Left ventricle myocardium inferior (tissue), 1 donor: ENCODE results near the gene ARAP1. TPM values are rescaled to one million over a fixed set of nuclear protein-coding genes. Genes with fewer than 3 reads are reported as not detected.
A peak's percentile ranks its signal among the peaks of the same experiment; 100 is the strongest.

Source experiments
- DNase-seq: peaks from one replicate; pipeline ENCODE4 v3.0.0-alpha.2; 2020
- H3K27ac ChIP-seq: fragments of 200-600 bp; replicated peaks from 2 replicates; pipeline ENCODE4 v1.8.0; 2021
- H3K27me3 ChIP-seq: fragments of 200-600 bp; 2 replicates; pipeline ENCODE4 v1.8.0; 2021; ENCODE audit warnings: low read depth
- H3K36me3 ChIP-seq: fragments of 200-600 bp; 2 replicates; pipeline ENCODE4 v1.8.0; 2021
- H3K4me1 ChIP-seq: fragments of 200-600 bp; 2 replicates; pipeline ENCODE4 v1.8.0; 2021
- H3K4me3 ChIP-seq: fragments of 200-600 bp; 2 replicates; pipeline ENCODE4 v1.8.0; 2021; ENCODE audit warnings: mild to moderate bottlenecking, moderate library complexity
- H3K9me3 ChIP-seq: fragments of 200-600 bp; replicated peaks from 2 replicates; pipeline ENCODE4 v1.8.0; 2021
- CTCF ChIP-seq: fragments of 200-600 bp; IDR thresholded peaks from 2 replicates; pipeline ENCODE4 v1.8.0; 2021; ENCODE audit warnings: antibody characterized with exemption, mild to moderate bottlenecking, borderline replicate concordance
- intact Hi-C: fragments of 100-400 bp; cut with micrococcal nuclease; formaldehyde crosslinking; loops from one replicate; pipeline ENCODE4 v1.11.0; 2022
- total RNA-seq: library from RNA; stranded (reverse); fragmentation: NEBNext Ultra II Directional; extraction: Animal tissue kit (Norgen Biotek cat#: 25700); gene quantifications from one replicate; pipeline ENCODE4 v1.2.1, GENCODE V29; 2021
- donor health status: DM: no; HTN: yes; CAD: no; lungs with severe emphysema.

Gene ARAP1
- total RNA-seq, 1 donor from 2014 or later = 51.9 TPM

DNA sequence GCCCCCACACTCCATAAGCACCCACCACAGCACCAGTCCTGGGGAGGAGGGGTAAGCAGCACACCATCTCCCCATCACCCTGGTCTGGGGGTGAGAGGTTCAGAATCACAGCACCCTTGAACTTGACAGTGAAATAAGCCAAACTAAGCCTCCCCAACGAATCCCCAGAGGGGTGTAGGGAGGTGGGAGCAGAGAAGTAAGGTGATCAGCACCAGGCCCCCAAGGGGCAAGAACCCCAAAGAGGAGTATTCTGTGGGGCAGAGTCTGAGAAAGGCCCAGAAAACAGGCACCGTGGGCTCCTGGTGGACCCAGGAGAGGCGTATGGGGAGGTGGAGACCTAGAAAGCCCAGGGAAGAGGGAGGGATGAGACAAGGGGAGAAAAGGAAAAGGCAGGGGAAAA is 30.9 kb downstream of the ARAP1 start:
- Histone ChIP-seq H3K4me1 (peaks cover 80% of the 10 kb centered on the region), H3K4me3 (peak overlapping the region; percentile 73), H3K27me3 (no peaks in the 10 kb centered on the region), H3K9me3 (no peaks in the 10 kb centered on the region), H3K36me3 (no peaks in the 10 kb centered on the region), H3K27ac (peak overlapping the region; percentile 93)
- intact Hi-C loops = loop anchor here (10.0 kb wide), 1 partner anchor 464 kb away; no protein-coding TSS in a partner anchor
- no peak for TF ChIP-seq CTCF
- DNase-seq = no peak

DNA sequence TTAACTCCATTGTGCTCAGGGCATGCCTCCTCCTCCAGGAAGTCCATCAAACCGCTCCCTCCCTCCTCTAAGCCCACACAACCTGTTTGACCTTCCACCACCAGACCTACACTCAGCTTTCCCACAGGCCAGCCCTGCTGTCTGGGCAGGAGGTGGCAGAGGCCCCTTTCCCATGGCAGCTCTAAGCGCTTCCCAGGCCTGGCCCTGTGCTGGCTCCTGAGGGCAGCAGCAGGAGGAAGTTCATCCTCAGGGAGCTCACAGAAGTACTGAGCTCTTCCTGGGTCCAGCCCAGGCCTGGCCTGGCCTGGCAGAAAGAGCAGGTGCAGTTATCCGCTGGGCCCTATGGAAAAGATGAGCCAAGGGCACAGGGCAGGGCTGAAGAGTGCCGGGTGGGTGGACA is 31.4 kb downstream of the ARAP1 start:
- H3K4me1 ChIP-seq = peaks cover 85% of the 10 kb centered on the region

GRCh38 chr11:72720047-72720446 is 32.2 kb downstream of the ARAP1 start:
- H3K4me3 ChIP-seq = peak overlapping the region; percentile 73
- H3K27me3 ChIP-seq = no peaks in the 10 kb centered on the region
- DNase-seq = peak; percentile 38
- no peak for TF ChIP-seq CTCF
- H3K4me1 ChIP-seq = peaks cover 88% of the 10 kb centered on the region
- intact Hi-C loops = loop anchor here (10.0 kb wide), 1 partner anchor 465 kb away; no protein-coding TSS in a partner anchor
- no peaks in the 10 kb centered on the region for H3K9me3 ChIP-seq
- H3K36me3 ChIP-seq = no peaks in the 10 kb centered on the region
- H3K27ac ChIP-seq = peak overlapping the region; percentile 93

More for the DNA sequence above, 31.4 kb downstream of the ARAP1 start:
- no peak for TF ChIP-seq CTCF
- Histone ChIP-seq H3K27ac (peak overlapping the region; percentile 93), H3K36me3 (no peaks in the 10 kb centered on the region), H3K9me3 (no peaks in the 10 kb centered on the region), H3K27me3 (no peaks in the 10 kb centered on the region), H3K4me3 (peak overlapping the region; percentile 73)
- intact Hi-C loops = loop anchor here (10.0 kb wide), 1 partner anchor 464 kb away; no protein-coding TSS in a partner anchor
- DNase-seq = no peak

DNA sequence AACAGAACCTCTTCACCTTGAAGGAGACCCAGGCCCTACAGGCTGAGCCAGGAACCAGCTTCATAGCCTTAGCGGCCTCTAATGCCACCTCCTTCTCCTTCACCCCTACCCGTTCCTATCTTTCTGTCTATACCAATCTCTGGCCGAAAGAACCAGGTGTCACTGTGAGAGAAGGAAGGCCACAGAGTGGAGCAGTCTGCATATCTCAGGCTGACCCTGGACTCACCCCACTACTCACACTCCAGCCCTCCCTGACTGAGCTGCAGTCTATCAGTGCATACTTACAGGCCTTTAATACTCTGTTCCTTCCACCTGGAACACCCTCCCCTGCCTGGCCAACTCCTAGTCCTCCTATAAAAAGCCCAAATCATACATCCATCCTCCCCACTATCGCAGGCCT is 32.7 kb downstream of the ARAP1 start:
- DNase-seq = no peak
- Histone ChIP-seq H3K27me3 (no peaks in the 10 kb centered on the region), H3K4me3 (peak overlapping the region; percentile 73), H3K9me3 (no peaks in the 10 kb centered on the region), H3K36me3 (no peaks in the 10 kb centered on the region), H3K4me1 (peaks cover 88% of the 10 kb centered on the region), H3K27ac (peak overlapping the region; percentile 93)
- intact Hi-C loops = no loop called here
- TF ChIP-seq CTCF = no peak

- no peaks in the 10 kb centered on the region for H3K27me3 ChIP-seq
- peak overlapping the region; percentile 73 for H3K4me3 ChIP-seq
- H3K9me3 ChIP-seq = no peaks in the 10 kb centered on the region
- intact Hi-C loops = no loop called here
- H3K36me3 ChIP-seq = no peaks in the 10 kb centered on the region
- peak overlapping the region; percentile 93 for H3K27ac ChIP-seq
- peaks cover 89% of the 10 kb centered on the region for H3K4me1 ChIP-seq
- DNase-seq = peak; percentile 61
- TF ChIP-seq CTCF = no peak
Measured at GRCh38 chr11:72719144-72719543, 33.1 kb downstream of the ARAP1 start.

GRCh38 chr11:72718101-72718501 is 34.1 kb downstream of the ARAP1 start:
- DNase-seq = no peak
- H3K27ac ChIP-seq = peak overlapping the region; percentile 93
- no peaks in the 10 kb centered on the region for H3K9me3 ChIP-seq

More at GRCh38 chr11:72718101-72718501, 34.1 kb downstream of the ARAP1 start:
- intact Hi-C loops = no loop called here
- Histone ChIP-seq H3K27me3 (no peaks in the 10 kb centered on the region), H3K4me3 (no peak overlapping the region), H3K36me3 (peaks cover 3% of the 10 kb centered on the region), H3K4me1 (peaks cover 96% of the 10 kb centered on the region)
- no peak for TF ChIP-seq CTCF
